ENCODE measurements around the gene MTARC1. TPM values are rescaled to one million over a fixed set of nuclear protein-coding genes. Genes with fewer than 3 reads are reported as not detected.

The MTARC1 gene
- 100 to 1,000 TPM in 3 of 4 donors, 10 to 100 TPM in 1; 76.4 to 291 (median 196) TPM for total RNA-seq

DNA sequence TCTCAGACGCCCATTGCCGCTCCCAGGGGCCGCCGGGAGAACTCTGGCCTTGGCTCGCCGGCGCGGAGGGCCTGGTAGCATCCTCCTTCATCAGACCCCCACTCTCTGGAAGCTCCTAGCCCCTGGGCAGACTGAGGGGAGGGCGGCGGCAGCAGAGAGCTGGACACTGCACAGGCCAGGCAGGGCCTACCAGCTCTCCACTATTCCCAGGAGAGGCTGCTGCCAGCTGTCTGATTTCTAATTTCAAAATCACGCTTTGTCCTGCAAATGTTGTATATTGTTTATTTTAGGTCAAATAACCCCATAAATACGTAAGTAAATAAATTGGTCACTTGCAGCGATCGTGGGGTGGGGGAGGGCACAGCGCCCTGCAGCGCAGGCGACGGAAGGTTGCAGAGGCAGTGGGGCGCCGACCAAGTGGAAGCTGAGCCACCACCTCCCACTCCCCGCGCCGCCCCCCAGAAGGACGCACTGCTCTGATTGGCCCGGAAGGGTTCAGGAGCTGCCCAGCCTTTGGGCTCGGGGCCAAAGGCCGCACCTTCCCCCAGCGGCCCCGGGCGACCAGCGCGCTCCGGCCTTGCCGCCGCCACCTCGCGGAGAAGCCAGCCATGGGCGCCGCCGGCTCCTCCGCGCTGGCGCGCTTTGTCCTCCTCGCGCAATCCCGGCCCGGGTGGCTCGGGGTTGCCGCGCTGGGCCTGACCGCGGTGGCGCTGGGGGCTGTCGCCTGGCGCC, at the start of gene MTARC1:
TSS of gene MTARC1 (plus strand) at position 577 of the 732 bp plus-strand sequence. CDS start at position 609, 32 bp downstream.
- TF ChIP-seq, protein P1, sequence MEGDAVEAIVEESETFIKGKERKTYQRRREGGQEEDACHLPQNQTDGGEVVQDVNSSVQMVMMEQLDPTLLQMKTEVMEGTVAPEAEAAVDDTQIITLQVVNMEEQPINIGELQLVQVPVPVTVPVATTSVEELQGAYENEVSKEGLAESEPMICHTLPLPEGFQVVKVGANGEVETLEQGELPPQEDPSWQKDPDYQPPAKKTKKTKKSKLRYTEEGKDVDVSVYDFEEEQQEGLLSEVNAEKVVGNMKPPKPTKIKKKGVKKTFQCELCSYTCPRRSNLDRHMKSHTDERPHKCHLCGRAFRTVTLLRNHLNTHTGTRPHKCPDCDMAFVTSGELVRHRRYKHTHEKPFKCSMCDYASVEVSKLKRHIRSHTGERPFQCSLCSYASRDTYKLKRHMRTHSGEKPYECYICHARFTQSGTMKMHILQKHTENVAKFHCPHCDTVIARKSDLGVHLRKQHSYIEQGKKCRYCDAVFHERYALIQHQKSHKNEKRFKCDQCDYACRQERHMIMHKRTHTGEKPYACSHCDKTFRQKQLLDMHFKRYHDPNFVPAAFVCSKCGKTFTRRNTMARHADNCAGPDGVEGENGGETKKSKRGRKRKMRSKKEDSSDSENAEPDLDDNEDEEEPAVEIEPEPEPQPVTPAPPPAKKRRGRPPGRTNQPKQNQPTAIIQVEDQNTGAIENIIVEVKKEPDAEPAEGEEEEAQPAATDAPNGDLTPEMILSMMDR (IDR thresholded peaks at IDR 0.05; ENCODE audit: low read depth): no peak

DNA sequence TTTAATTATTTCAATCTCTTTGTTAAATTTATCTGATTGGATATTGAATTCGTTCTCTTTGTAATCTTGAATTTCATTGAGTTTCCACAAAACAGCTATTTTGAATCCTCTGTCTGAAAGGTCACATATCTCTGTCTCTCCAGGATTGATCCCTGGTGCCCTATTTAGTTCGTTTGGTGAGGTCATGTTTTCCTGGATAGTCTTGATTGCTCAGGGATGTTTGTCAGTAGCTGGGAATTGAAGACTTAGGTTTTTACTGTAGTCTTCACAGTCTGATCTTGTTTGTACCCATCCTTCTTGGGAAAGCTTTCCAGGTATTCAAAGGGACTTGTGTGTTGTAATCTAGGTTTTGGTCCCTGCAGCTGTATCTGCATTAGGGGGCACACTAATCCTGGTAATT, 45.4 kb upstream of the MTARC1 start:
- TF ChIP-seq, protein P1 (IDR thresholded peaks at IDR 0.05; ENCODE audit: low read depth): no peak

DNA sequence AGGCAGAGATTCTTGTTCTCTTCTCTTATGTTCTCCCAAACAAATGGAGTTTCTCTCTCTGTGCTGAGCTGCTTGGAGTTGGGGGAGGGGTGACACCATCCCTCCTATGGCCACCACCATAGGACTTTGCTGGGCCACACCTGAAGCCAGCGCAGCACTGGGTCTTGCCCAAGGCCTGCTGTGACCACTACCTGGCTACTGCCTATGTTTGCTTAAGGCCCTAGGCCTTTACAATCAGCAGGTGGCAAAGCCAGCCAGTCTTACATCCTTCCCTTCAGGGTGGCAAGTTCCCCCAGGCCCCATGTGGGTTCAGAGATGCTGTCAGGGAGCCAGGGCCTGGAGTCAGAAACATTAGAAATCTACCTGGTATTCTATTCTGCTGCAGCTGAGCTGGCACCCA, 44.9 kb upstream of the MTARC1 start:
- TF ChIP-seq, protein P1 (IDR thresholded peaks at IDR 0.05; ENCODE audit: low read depth): no peak

DNA sequence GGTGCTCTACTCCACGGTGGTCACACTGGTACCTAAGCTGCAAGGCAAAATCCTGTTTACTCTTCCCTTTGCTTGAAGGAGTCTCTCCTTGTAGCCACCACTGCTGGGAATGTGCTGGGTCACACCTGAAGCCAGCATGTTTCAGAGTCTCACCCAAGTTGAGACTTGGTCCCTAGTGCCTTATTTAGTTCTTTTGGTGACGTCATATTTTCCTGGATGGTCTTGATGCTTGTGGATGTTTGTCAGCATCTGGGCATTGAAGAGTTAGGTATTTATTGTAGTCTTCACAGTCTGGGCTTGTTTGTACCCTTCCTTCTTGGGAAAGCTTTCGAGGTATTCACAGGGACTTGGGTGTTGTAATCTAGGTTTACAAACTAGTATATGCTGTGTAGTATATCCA, 44.2 kb upstream of the MTARC1 start:
- TF ChIP-seq, protein P1 (IDR thresholded peaks at IDR 0.05; ENCODE audit: low read depth): no peak

DNA sequence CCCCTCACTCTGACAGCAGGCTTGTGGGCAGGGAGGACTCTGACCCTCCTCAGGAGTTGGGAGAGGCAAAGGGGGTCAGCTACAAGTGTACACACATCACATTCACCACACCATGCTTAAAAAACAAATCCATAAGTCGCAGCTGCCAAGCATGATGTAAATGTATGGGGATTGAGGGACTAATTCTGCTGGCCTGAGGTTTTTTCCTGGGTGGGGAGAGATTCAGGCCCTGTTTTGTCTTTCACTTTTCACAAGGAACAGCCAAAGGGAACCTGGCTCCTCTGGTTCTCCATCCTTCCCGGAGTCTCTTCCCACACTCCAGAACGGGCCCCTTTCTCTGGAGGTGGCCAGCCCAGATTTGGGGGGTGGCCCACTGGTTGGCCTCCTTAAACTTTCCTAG, 39.9 kb upstream of the MTARC1 start:
- TF ChIP-seq, protein P1 (IDR thresholded peaks at IDR 0.05; ENCODE audit: low read depth): no peak

DNA sequence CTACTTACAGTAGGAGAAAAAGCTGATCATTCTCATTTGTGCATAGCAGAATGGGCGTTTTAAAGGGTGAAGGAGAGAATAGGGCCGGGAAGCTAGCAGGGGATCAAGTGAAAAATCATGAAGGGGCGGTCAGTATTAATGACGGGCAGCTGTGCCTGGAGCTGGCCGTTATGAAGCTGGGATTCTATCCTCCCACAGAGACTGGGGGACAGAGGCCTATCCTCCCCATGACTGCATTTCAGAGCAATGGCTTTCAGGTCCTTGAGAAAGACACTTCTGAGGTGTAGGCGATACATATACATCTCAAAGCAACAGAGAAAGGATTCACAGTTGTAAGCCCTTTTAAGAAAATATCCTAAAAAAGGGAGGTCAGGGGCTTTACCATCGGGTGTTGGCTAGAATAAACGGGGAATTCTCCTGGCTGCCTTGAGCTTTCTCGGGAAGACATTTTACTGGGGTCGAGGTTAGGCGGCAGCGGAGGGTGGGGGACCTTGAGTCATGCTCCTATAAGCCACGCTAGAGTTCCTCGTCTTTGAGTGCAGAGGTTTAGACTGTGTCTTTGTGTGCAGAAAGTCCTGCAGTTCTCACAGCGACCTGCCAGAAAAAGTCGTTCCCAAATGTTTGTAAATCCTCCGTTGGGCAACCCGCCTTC, 39.1 kb upstream of the MTARC1 start:
- TF ChIP-seq, protein P1 (IDR thresholded peaks at IDR 0.05; ENCODE audit: low read depth): no peak

DNA sequence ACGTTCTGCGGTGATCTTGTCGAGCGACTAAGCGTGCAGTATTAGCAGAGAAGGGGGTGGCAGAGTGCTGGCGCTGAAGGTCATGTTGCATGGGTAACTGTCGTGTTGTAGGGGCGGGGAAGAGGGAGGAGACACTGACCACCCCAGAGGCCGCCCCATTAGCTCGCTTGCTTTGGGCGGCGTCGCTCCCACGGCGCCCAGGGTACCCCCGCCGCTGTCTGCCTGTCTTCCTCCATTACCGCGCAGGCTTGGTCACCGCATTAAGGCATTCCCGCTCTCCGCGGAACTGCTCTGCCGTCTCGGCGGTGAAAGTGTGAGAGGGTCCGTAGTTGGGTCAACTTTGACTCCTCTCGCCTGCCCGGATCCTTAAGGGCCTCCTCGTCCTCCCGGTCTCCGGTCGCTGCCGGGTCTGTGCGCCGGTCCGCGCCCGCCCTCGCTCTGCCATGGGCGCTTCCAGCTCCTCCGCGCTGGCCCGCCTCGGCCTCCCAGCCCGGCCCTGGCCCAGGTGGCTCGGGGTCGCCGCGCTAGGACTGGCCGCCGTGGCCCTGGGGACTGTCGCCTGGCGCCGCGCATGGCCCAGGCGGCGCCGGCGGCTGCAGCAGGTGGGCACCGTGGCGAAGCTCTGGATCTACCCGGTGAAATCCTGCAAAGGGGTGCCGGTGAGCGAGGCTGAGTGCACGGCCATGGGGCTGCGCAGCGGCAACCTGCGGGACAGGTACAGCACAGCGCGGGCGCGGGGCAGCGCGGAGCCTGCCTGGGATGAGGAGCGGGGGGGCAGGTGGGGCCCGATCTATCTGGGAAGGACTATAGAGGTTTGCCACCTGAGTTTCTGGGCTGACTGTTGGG, 38.4 kb upstream of the MTARC1 start, which contains the start of gene MTARC2:
TSS of gene MTARC2 (plus strand) at position 234 of the 846 bp plus-strand sequence. CDS start at position 444, 210 bp downstream.
- TF ChIP-seq, protein P1 (IDR thresholded peaks at IDR 0.05; ENCODE audit: low read depth): no peak

Measured in subcutaneous adipose tissue (tissue), 4 donors.